Head of caudate nucleus (tissue), 42 donors: ENCODE results near the gene NUP210L.
A peak's percentile ranks its signal among the peaks of the same experiment; 100 is the strongest.

Source experiments
- DNase-seq, 42 donors: peaks; one replicate each; pipeline versions ENCODE4 v3.0.0 to v3.0.0-alpha.2; 2020 to 2021; ENCODE audit warnings: mixed read lengths in 7 of 42
- intact Hi-C: fragments of 100-400 bp; cut with DNase I; formaldehyde crosslinking; loops from one replicate; pipeline ENCODE4 v1.15.0; 2022

Gene NUP210L

DNA sequence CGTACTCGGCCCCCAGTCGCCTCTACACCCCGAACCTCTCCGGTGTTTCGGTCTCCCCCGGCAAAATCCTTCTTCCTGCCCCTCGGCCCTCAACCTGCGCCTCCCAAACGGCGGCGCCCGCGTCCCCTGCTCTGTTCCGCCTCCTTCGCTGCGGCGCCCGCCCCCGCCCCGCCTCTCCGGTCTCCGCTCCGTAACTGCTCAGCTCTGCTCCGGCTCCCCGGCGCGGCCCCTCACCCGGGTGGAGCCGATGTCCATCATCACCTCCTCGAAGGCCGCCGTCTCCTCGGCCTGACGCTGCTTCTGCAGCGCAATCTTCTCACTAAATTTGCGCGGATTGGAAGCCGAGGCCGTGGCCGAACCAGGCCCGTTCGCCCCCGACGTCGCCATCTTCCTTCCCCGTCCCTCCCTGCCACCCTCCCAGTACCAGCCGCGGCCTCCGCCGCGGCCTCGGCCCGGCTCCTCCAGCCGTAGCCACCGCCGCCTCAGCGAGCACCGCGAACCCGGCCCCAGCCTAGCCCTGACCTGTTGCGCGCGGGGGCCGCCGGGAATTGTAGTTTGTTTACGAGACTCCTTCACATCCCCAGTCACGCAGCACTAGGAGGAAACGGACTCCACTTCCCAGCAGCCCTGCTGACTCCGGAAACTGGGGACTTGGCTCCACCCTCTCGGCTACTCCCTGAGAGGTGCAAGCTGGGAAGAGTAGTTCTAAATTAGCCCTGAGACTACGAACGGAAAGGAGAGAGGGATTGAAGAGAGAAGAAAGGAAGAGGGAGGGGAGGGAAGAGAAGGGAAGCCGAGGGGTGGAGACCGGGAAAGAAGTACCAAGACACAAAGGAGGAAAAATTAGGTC, 196.5 kb downstream of the NUP210L start, which contains the start of gene CRTC2:
TSS of gene CRTC2 (minus strand) at position 502 of the 850 bp plus-strand sequence. CDS start at position 387, 115 bp downstream.
- peak; percentile 98 to 100 (median 99) for DNase-seq
- intact Hi-C loops, result loop anchor here (10.0 kb wide), 1 partner anchor 164 kb away; no protein-coding TSS in a partner anchor

DNA sequence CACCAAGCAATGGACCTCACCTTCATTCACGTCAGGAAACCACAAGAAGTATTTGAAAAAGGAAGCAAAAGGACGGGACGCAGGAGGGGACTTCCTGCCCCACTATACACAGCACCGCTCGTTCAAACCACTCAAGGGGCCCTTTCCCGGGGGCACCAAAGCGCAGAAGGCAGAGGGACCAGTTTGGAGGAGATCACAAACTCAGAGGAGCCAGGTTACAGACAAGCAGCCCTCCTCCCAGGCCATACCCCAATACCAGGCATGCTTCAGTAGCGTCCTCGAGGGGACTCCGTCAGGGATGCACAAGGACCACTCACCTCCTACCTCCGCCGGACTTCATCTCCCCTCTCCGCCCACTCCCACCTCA, 197.1 kb downstream of the NUP210L start:
- intact Hi-C loops, result loop anchor here (10.0 kb wide), 1 partner anchor 163 kb away; no protein-coding TSS in a partner anchor
- DNase-seq, result no peak

DNA sequence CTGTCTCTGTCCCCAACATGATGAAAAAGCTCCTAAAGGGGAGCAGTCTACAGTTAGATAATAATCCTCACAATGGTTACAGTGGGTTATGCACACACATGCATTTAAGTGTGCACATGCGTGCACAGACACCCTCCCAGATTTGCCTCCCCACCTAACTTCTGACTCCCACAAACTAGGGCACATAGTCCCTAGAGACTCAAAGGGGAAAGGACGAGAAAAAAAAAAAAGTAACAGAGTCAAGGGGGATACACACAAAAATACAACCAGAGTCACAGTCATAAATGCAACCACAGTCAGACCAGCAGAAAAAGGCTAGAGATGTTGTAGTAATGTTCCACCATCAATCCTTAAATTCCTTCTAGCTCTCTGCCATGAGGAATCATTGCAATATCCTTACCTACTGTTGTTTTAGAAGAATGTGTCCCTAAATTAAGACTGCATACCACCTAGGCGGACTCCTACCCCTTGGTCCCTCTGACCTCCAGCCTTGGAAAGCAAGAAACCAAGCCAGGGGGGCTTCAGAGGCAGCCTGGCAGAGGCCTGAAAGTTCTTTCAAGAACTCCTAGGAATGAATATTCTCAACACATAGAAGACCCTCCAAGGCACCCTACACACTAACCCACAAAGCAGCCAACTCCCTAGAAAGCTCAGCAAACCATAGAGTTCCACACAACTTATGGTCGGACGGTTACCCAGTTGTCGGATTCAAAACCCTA, 197.7 kb downstream of the NUP210L start:
- no peak for DNase-seq
- intact Hi-C loops, result loop anchor here (10.0 kb wide), 1 partner anchor 162 kb away; no protein-coding TSS in a partner anchor

DNA sequence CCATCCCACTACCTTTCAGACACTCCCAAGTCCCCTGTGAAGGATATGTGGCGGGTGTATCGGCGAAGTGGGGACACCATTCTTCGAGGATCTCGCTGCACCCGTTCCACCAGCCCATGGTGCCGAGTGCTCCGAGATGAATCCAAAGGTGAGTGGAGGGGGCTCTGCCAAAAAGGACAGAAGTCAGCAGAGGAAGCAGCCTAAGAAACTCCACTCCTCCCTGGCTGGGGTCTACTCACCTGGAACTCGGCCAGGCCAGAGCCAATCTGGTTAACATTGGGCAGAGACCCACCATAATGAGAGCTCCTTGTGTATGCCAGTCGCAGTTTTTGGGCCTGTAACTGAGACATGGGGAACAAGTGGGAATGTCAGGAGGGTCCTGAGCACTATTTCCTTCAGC, 200.0 kb downstream of the NUP210L start:
- DNase-seq, result no peak
- intact Hi-C loops, result loop anchor here (10.0 kb wide), 1 partner anchor 160 kb away; no protein-coding TSS in a partner anchor

DNA sequence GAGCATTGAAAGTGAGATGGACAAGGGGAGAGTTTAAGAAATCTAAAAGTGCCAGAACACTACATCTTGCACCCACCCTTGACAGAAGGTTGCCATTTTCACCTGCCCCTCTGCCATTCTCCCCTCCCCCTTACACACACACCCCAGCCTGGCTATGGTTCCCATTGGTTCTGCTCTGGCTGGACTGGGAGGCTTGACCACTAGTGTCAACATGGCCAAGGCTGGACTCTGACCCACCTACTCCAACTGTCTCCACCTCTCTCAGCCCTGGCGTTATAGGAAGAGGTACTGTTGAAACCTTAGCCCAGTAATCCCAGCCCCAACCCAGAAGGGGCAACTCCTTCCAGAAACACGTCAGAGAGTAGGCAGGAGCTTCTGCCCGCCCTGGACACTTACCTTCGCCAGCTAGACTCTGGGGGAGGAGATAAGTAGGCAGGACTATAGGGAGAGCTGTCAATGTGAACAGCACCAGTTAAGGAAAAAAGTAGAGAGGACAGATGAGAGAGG, 201.0 kb downstream of the NUP210L start:
- intact Hi-C loops, result loop anchor here (10.0 kb wide), 1 partner anchor 159 kb away; no protein-coding TSS in a partner anchor
- no peak for DNase-seq

GRCh38 chr1:153951801-153952200, 203.1 kb downstream of the NUP210L start:
- DNase-seq, result no peak

GRCh38 chr1:153951183-153951582, 203.7 kb downstream of the NUP210L start:
- no peak for DNase-seq

More at GRCh38 chr1:153951801-153952200, 203.1 kb downstream of the NUP210L start:
- intact Hi-C loops, result loop anchor here (10.0 kb wide), 1 partner anchor 157 kb away; no protein-coding TSS in a partner anchor

GRCh38 chr1:153946622-153947241, 208.1 kb downstream of the NUP210L start, which contains the start of gene DENND4B:
DENND4B (minus strand) TSS chr1:153946718; CDS start chr1:153944374, 2,344 bp downstream.
- peak; percentile 48 to 94 (median 85) for DNase-seq
- intact Hi-C loops, result loop anchor here (2.0 kb wide), 1 partner anchor 24 kb away; the partner anchor contains the start of gene GATAD2B

More at GRCh38 chr1:153951183-153951582, 203.7 kb downstream of the NUP210L start:
- intact Hi-C loops, result loop anchor here (10.0 kb wide), 1 partner anchor 156 kb away; no protein-coding TSS in a partner anchor

DNA sequence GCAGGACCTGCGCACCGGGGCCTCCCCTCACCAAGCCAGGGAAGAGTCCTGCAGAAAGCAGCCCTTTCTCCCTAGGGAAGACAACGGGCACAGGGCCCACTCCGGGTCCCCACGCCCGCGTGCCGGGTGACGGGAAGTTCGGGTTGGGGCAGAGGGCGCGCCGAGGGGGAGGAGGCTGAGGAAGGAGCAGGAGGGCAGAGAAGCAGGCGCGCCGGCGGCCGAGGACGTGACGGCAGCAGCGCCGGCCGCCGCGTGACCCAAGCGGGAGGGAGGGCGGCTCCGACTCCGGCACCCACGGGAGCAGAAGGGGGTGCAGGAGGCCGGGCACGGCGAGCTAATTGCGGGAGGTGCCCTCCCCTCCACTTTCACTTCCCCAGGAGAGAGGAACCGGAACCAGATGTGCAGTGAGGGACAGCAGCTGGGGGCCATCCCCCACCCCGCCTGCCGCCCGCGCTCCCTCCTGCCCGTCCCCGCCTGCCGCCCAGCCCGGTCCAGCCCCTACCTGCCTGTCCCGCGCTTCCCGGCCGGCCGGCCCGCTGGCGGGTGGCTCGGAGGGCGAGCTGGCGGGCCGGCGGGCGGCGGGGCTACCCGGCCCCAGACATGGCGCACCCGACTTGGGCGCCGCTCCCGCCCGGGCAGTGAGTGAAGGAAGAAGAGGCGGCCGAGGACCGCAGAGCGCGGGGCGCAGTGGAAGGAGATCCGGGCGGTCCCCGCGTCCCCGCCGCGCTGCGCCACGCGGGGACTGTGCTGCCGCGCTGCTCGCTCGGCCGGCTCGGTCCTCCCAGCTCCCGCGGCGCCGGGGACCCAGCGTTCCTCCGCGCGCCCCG, 208.9 kb downstream of the NUP210L start:
- intact Hi-C loops, result loop anchor here (2.0 kb wide), 1 partner anchor 23 kb away; the partner anchor contains the start of gene GATAD2B
- DNase-seq, result peak; percentile 53 to 91 (median 84)

- intact Hi-C loops, result no loop called here
- DNase-seq, result peak in 23 of 42 donors; percentile 18 to 62 (median 42)
These were observed 209.6 kb downstream of the NUP210L start for GRCh38 chr1:153945131-153945794.

DNA sequence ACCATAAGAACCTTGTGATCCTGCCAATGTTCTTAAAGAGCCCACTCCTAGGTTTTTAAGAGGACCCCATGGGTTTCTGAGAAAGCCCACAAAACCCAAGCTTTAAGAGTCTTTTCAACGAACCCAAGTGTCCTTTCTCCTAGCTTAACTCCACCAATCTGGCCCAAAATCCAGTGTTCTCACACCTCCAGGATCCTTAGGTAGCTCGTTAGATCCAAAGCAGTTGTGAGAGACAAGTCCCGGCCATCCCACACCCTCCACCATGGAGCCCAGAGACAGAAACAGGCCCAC, 210.1 kb downstream of the NUP210L start:
- DNase-seq, result no peak
- intact Hi-C loops, result no loop called here

- no peak for DNase-seq
- intact Hi-C loops, result no loop called here
These were observed 210.7 kb downstream of the NUP210L start for GRCh38 chr1:153944005-153944826.

DNA sequence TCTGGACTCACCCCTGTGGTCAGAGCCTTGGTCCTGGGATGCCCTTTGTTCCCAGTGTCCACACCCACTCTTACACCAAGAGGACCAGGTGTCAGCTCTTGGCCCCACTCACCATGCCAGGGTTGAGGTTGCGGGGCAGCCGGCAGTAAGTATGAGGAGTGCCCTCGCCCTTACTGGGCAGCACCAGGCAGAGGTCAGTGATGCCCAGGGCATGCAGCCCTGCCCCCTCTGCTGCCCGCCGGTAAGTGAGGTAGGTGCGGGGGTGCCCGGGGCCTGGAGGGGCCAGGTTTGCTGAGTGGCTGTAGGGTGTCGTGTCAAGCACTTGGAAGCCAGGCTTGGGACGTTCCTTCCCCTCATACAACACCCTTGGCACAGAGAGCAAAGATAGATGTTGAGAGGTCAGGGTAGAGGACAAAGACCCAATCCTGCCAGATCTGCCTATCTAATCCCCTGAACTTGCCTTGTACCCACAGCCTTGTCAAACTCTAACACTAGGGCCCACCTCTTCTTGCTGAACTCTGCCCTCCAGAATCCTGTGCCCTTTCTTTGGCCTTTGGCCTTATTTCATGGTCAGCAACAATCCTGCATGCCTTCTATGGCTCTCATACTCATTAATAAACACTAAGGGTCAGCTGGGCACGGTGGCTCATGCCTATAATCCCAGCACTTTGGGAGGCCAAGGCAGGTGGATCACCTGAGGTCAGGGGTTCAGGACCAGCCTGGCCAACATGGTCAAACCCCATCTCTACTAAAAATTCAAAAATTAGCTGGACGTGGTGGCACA, 211.9 kb downstream of the NUP210L start:
- DNase-seq, result no peak
- intact Hi-C loops, result no loop called here
